A549 treated with RU486 at 1 μM for 4 hours (cell line): ENCODE data around the gene REXO5. TPM values are rescaled to one million over a fixed set of nuclear protein-coding genes. Genes with fewer than 3 reads are reported as not detected.

ENCODE experiments used
- total RNA-seq: library from RNA; stranded (reverse); fragments of 200-300 nt; extraction: Qiagen RNA extraction; gene quantifications from 5 replicates; pipeline ENCODE4 v1.2.3, GENCODE V29; 2022; ENCODE audit warnings: low read depth

The REXO5 gene
- 3.7 to 4.4 TPM (median 3.9 TPM) in 5 replicates for total RNA-seq

GRCh38 chr16:20806168-20807050 is at the start of gene REXO5, which contains the start of gene ERI2:
Gene REXO5 (plus strand): TSS chr16:20806527. CDS start chr16:20806954, 427 bp downstream.
Gene ERI2 (minus strand): TSS chr16:20806472. CDS start chr16:20806430, 42 bp downstream.

GRCh38 chr16:20763461-20764232 is 42.7 kb upstream of the REXO5 start, which contains the start of gene ACSM3:
Gene ACSM3 (plus strand): TSS chr16:20764014. CDS start chr16:20770035, 6,021 bp downstream.

Other genes starting within 250 kb of the REXO5 start
- gene ACSM2B, start 230.2 kb upstream of the REXO5 start, total RNA-seq, result not detected in 5 replicates
- not detected in 5 replicates for gene ACSM1, start 108.8 kb upstream of the REXO5 start, total RNA-seq
- gene THUMPD1, start 64.7 kb upstream of the REXO5 start, total RNA-seq, result 14.8 to 28.0 TPM (median 24.4 TPM) in 5 replicates
- gene ACSM3, start 42.5 kb upstream of the REXO5 start, total RNA-seq, result 4.1 to 4.7 TPM (median 4.5 TPM) in 5 replicates
- 9.2 to 13.5 TPM (median 13.0 TPM) in 5 replicates for gene ERI2, start 55 bp upstream of the REXO5 start, total RNA-seq
- gene DCUN1D3, start 93.8 kb downstream of the REXO5 start, total RNA-seq, result 4.2 to 5.2 TPM (median 4.4 TPM) in 5 replicates
- 26.9 to 35.5 TPM (median 28.8 TPM) in 5 replicates for gene LYRM1, start 94.2 kb downstream of the REXO5 start, total RNA-seq